IMR-90 (cell line): ENCODE results near the gene LRRC8B. TPM values are rescaled to one million over a fixed set of nuclear protein-coding genes. Genes with fewer than 3 reads are reported as not detected.

Experiments used
- ATAC-seq: fragments of 200-7000 bp; cut with Tn5 transposase; 2 replicates; pipeline ENCODE4 v1.9.1; 2020; ENCODE audit warnings: low read depth, mild to moderate bottlenecking, moderate library complexity
- BruUV-seq: library from RNA; stranded (reverse); fragments of 400-500 nt; replicated peaks from 2 replicates; lab custom pipeline; 2021; lab: Mats Ljungman, UMichigan
- CTCF ChIA-PET: fragments of 300-600 bp; formaldehyde crosslinking; extraction: SDS; loops from one replicate; lab custom pipeline; 2021; ENCODE audit warnings: antibody characterized with exemption; lab: Yijun Ruan, JAX
- POLR2A ChIA-PET: fragments of 300-600 bp; sonication (Branson Sonifier 250); formaldehyde crosslinking; loops from one replicate; lab custom pipeline; 2022; ENCODE audit warnings: antibody characterized with exemption; ENCODE audit not compliant: unreplicated experiment; lab: Charles Lee
- DNase-seq: peaks from one replicate; pipeline ENCODE4 v3.0.0; 2013
- H2AFZ ChIP-seq: replicated peaks from 2 replicates; pipeline ENCODE3; 2013; ENCODE audit warnings: low read length, mild to moderate bottlenecking; ENCODE audit not compliant: poor library complexity
- H2AK5ac ChIP-seq: 2 replicates; pipeline ENCODE4 v1.6.1; 2013; ENCODE audit warnings: low read depth, low read length, inconsistent platforms
- H2AK9ac ChIP-seq: replicated peaks from 2 replicates; pipeline ENCODE3; 2013; ENCODE audit warnings: mild to moderate bottlenecking, low read depth, low read length, moderate library complexity; ENCODE audit not compliant: poor library complexity
- H2BK120ac ChIP-seq: 2 replicates; pipeline ENCODE4 v1.6.1; 2013; ENCODE audit warnings: low read depth, low read length, inconsistent platforms
- H2BK15ac ChIP-seq: 3 replicates; pipeline ENCODE4 v1.6.1; 2013; ENCODE audit warnings: low read depth, low read length, inconsistent platforms
- H2BK20ac ChIP-seq: 2 replicates; pipeline ENCODE4 v1.6.1; 2013; ENCODE audit warnings: low read depth, mild to moderate bottlenecking, inconsistent platforms, low read length, moderate library complexity
- H2BK5ac ChIP-seq: 2 replicates; pipeline ENCODE4 v1.6.1; 2013; ENCODE audit warnings: mild to moderate bottlenecking, low read depth, low read length, inconsistent platforms; ENCODE audit not compliant: poor library complexity, severe bottlenecking
- H3K14ac ChIP-seq: replicated peaks from 2 replicates; pipeline ENCODE4 v1.6.1; 2013; ENCODE audit warnings: low read depth, low read length, inconsistent platforms
- H3K18ac ChIP-seq: 2 replicates; pipeline ENCODE4 v1.6.1; 2013; ENCODE audit warnings: low read depth, low read length, control low read depth
- H3K23ac ChIP-seq: 2 replicates; pipeline ENCODE4 v1.6.1; 2013; ENCODE audit warnings: low read depth, low read length, inconsistent platforms
- H3K27ac ChIP-seq: 2 replicates; pipeline ENCODE4 v1.5.1; 2013; ENCODE audit warnings: mild to moderate bottlenecking, control low read depth, low read length; ENCODE audit not compliant: insufficient read depth
- H3K27me3 ChIP-seq: 2 replicates; pipeline ENCODE4 v1.6.1; 2013; ENCODE audit warnings: low read length; ENCODE audit not compliant: control insufficient read depth, insufficient read depth
- H3K36me3 ChIP-seq: 2 replicates; pipeline ENCODE4 v1.6.1; 2013; ENCODE audit warnings: low read length, mixed read lengths; ENCODE audit not compliant: control insufficient read depth, insufficient read depth
- H3K4ac ChIP-seq: 2 replicates; pipeline ENCODE4 v1.6.1; 2013; ENCODE audit warnings: low read depth, low read length, inconsistent platforms
- H3K4me1 ChIP-seq: 2 replicates; pipeline ENCODE4 v1.6.1; 2013; ENCODE audit warnings: low read length, mixed read lengths; ENCODE audit not compliant: control insufficient read depth, insufficient read depth
- H3K4me2 ChIP-seq: 2 replicates; pipeline ENCODE4 v1.6.1; 2013; ENCODE audit warnings: low read depth, mild to moderate bottlenecking, control low read depth, low read length, moderate library complexity
- H3K4me3 ChIP-seq: 2 replicates; pipeline ENCODE4 v1.5.1; 2013; ENCODE audit warnings: low read depth, mild to moderate bottlenecking, control low read depth, low read length, moderate library complexity; ENCODE audit not compliant: insufficient read depth
- H3K56ac ChIP-seq: 2 replicates; pipeline ENCODE4 v1.6.1; 2013; ENCODE audit warnings: low read length, inconsistent platforms; ENCODE audit not compliant: insufficient read depth; ENCODE audit errors: extremely low read depth
- H3K79me1 ChIP-seq, 2 experiments: 2 replicates each; pipeline ENCODE4 v1.6.1; 2013; ENCODE audit warnings: low read length in 2 of 2, inconsistent platforms in 1 of 2, low read depth in 1 of 2
- H3K9ac ChIP-seq: 2 replicates; pipeline ENCODE4 v1.6.1; 2013; ENCODE audit warnings: low read depth, low read length, control low read depth
- H3K9me1 ChIP-seq: 2 replicates; pipeline ENCODE4 v1.6.1; 2013; ENCODE audit warnings: low read length, inconsistent platforms; ENCODE audit not compliant: insufficient read depth
- H3K9me3 ChIP-seq: 2 replicates; pipeline ENCODE4 v1.6.1; 2013; ENCODE audit warnings: low read length; ENCODE audit not compliant: control insufficient read depth, insufficient read depth
- H4K20me1 ChIP-seq: 2 replicates; pipeline ENCODE4 v1.6.1; 2013; ENCODE audit warnings: low read length, inconsistent platforms; ENCODE audit not compliant: insufficient read depth
- H4K5ac ChIP-seq: 2 replicates; pipeline ENCODE4 v1.6.1; 2013; ENCODE audit warnings: mild to moderate bottlenecking, low read depth, low read length, control low read depth
- H4K8ac ChIP-seq, 2 experiments: 2 replicates each; pipeline ENCODE4 v1.6.1; 2013; ENCODE audit warnings: low read depth in 2 of 2, low read length in 2 of 2, control low read depth in 1 of 2, inconsistent platforms in 1 of 2
- H4K91ac ChIP-seq: 2 replicates; pipeline ENCODE4 v1.6.1; 2013; ENCODE audit warnings: low read depth, low read length, inconsistent platforms; ENCODE audit not compliant: insufficient read depth
- CEBPB ChIP-seq: IDR thresholded peaks from 2 replicates; pipeline ENCODE4 v1.6.1; 2012; ENCODE audit warnings: low read depth, low read length, improper control_type of control experiment
- CHD1 ChIP-seq: IDR thresholded peaks from 2 replicates; pipeline ENCODE4 v1.6.1; 2012; ENCODE audit warnings: low read depth, low read length, improper control_type of control experiment
- FOS ChIP-seq: fragments of 150-350 bp; IDR thresholded peaks from 2 replicates; pipeline ENCODE4 v1.6.1; 2016; ENCODE audit warnings: low read depth, low read length
- MAFK ChIP-seq: IDR thresholded peaks from 2 replicates; pipeline ENCODE4 v1.6.1; 2012; ENCODE audit warnings: low read depth, low read length, improper control_type of control experiment
- RFX5 ChIP-seq: IDR thresholded peaks from 2 replicates; pipeline ENCODE4 v1.8.0; 2012; ENCODE audit warnings: low read depth, mild to moderate bottlenecking, low read length, moderate library complexity
- WGBS, 2 experiments: methylation state at CpG; one replicate each; pipeline versions ENCODE4 v1.1.5 to v1.1.7; 2013; ENCODE audit warnings: missing lambda C conversion rate in 2 of 2; ENCODE audit not compliant: insufficient read length in 1 of 2; ENCODE audit errors: extremely low coverage in 2 of 2; 5-methylcytosine and 5-hydroxymethylcytosine counted together
- dilution Hi-C: fragments of 300-500 bp; cut with HindIII; formaldehyde crosslinking; loops from one replicate; pipeline ENCODE4 v1.14.3; 2018; ENCODE audit warnings: low sequenced_read_pairs; ENCODE audit not compliant: unreplicated experiment
- in situ Hi-C: fragments of 300-500 bp; cut with MboI; formaldehyde crosslinking; loops from 3 replicates; pipeline ENCODE4 v1.14.3; 2019; ENCODE audit warnings: low sequenced_read_pairs, inconsistent platforms, mixed read lengths
- intact Hi-C: fragments of 100-400 bp; cut with micrococcal nuclease; formaldehyde crosslinking; loops from 2 replicates; pipeline ENCODE4 v1.10.0; 2022
- polyA plus RNA-seq, 3 experiments: library from polyadenylated mRNA; depleted of rRNA; stranded (reverse); fragments of >200 nt; gene quantifications; 2 replicates each; pipeline ENCODE4 v1.2.3, GENCODE V29; 2012; ENCODE audit warnings: low replicate concordance in 1 of 3
- total RNA-seq: library from RNA; depleted of rRNA; stranded (reverse); fragments of >200 nt; gene quantifications from 2 replicates; pipeline ENCODE4 v1.2.3, GENCODE V29; 2012
- TF ChIP-seq, protein P1 (sequence below): fragments of 150-350 bp; IDR thresholded peaks from 2 replicates; pipeline ENCODE4 v1.6.1; 2016; ENCODE audit warnings: low read depth, mild to moderate bottlenecking, low read length, moderate library complexity, borderline replicate concordance
- TF ChIP-seq, protein P2 (sequence below): fragments of 150-350 bp; IDR thresholded peaks from 2 replicates; pipeline ENCODE4 v1.6.1; 2017; ENCODE audit warnings: mild to moderate bottlenecking, antibody characterized with exemption, low read length, low read depth

The LRRC8B gene
- total and polyA plus RNA-seq, 2 of the 4 experiments (the other 2 are of a cell fraction) = 0.74 to 1.8 TPM

- Histone ChIP-seq H2BK120ac (no peak overlapping the region), H2BK15ac (no peak overlapping the region), H3K14ac (no peak overlapping the region), H3K23ac (no peak overlapping the region), H2AFZ (no peak overlapping the region), H3K4ac (no peak overlapping the region), H2AK9ac (peak overlapping the region; percentile 44), H4K20me1 (no peaks in the 10 kb centered on the region), H3K79me1 (no peaks in the 10 kb centered on the region), H2BK20ac (no peak overlapping the region), H4K5ac (no peak overlapping the region), H3K9me3 (no peaks in the 10 kb centered on the region), H2AK5ac (no peak overlapping the region), H3K56ac (no peak overlapping the region), H3K18ac (no peak overlapping the region), H3K9ac (no peak overlapping the region), H3K27ac (no peak overlapping the region), H3K9me1 (peaks cover 4% of the 10 kb centered on the region; the same call in 1 of the 2 replicates), H3K4me1 (peaks cover 3% of the 10 kb centered on the region), H4K8ac (no peak overlapping the region), H4K91ac (no peak overlapping the region), H3K4me3 (no peak overlapping the region), H2BK5ac (no peak overlapping the region), H3K27me3 (no peaks in the 10 kb centered on the region), H3K36me3 (no peaks in the 10 kb centered on the region), H3K4me2 (no peak overlapping the region)
- ChIA-PET POLR2A (no interaction called here), CTCF (interaction anchor here (0.6 to 1.9 kb wide), 5 partner anchors 10 to 158 kb away, joined by 3 to 7 read pairs (median 4); no protein-coding TSS in a partner anchor)
- intact Hi-C loops (no loop called here), dilution Hi-C loops (no loop called here), in situ Hi-C loops (loop anchor here (10.0 kb wide), 1 partner anchor 130 kb away; no protein-coding TSS in a partner anchor)
- peak; percentile 15; the same call in 1 of the 2 replicates for ATAC-seq
- TF ChIP-seq, protein P1, sequence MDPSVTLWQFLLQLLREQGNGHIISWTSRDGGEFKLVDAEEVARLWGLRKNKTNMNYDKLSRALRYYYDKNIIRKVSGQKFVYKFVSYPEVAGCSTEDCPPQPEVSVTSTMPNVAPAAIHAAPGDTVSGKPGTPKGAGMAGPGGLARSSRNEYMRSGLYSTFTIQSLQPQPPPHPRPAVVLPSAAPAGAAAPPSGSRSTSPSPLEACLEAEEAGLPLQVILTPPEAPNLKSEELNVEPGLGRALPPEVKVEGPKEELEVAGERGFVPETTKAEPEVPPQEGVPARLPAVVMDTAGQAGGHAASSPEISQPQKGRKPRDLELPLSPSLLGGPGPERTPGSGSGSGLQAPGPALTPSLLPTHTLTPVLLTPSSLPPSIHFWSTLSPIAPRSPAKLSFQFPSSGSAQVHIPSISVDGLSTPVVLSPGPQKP = no peak
- no peak for TF ChIP-seq CHD1
- no peak for TF ChIP-seq CEBPB
- TF ChIP-seq, protein P2, sequence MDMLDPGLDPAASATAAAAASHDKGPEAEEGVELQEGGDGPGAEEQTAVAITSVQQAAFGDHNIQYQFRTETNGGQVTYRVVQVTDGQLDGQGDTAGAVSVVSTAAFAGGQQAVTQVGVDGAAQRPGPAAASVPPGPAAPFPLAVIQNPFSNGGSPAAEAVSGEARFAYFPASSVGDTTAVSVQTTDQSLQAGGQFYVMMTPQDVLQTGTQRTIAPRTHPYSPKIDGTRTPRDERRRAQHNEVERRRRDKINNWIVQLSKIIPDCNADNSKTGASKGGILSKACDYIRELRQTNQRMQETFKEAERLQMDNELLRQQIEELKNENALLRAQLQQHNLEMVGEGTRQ = no peak
- TF ChIP-seq MAFK = no peak
- TF ChIP-seq RFX5 = no peak
- TF ChIP-seq FOS = no peak
- 100% methylated on average over 1 of the region's 3 CpGs; no CpG with 5 or more reads in 1 of the 2 experiments for WGBS, 2 experiments
- peak; percentile 28 for DNase-seq
- BruUV-seq = no TSS peak
Measured at GRCh38 chr1:89604414-89604735, 79.7 kb downstream of the LRRC8B start.
